NCI-H2227 (cell line): ENCODE measurements around the gene MYCN.
"Not testable (repeated sequence)": the region's sequence is repeated elsewhere in the genome, so short reads cannot be mapped to it uniquely, and the experiment has no call there.

Source experiments
- DNase-seq: peaks from one replicate; lab custom pipeline; 2025; ENCODE audit not compliant: unreplicated experiment; lab: John Stamatoyannopoulos, UW

The MYCN gene

GRCh38 chr2:15956751-15957736, 16.7 kb downstream of the MYCN start:
- no peak for DNase-seq

- no peak for DNase-seq
Measured at GRCh38 chr2:15957881-15958713, 17.7 kb downstream of the MYCN start.

- no peak for DNase-seq
Measured at GRCh38 chr2:15959331-15960153, 19.2 kb downstream of the MYCN start.

GRCh38 chr2:15960154-15960520, 19.8 kb downstream of the MYCN start:
- DNase-seq = not testable (repeated sequence)

- DNase-seq = not testable (repeated sequence)
Measured at GRCh38 chr2:15963109-15963976, 23.0 kb downstream of the MYCN start.

- no peak for DNase-seq
Measured at GRCh38 chr2:15963977-15964670, 23.8 kb downstream of the MYCN start.

GRCh38 chr2:15964936-15965563, 24.7 kb downstream of the MYCN start:
- DNase-seq = no peak

- no peak for DNase-seq
Measured at GRCh38 chr2:15965564-15966019, 25.2 kb downstream of the MYCN start.

- DNase-seq = no peak
Measured at GRCh38 chr2:15967415-15968279, 27.3 kb downstream of the MYCN start.

GRCh38 chr2:15968280-15969178, 28.2 kb downstream of the MYCN start:
- no peak for DNase-seq

GRCh38 chr2:15969214-15969613, 28.9 kb downstream of the MYCN start:
- no peak for DNase-seq

GRCh38 chr2:15970701-15971100, 30.4 kb downstream of the MYCN start:
- no peak for DNase-seq

GRCh38 chr2:15971351-15971750, 31.0 kb downstream of the MYCN start:
- no peak for DNase-seq

GRCh38 chr2:15971831-15972522, 31.6 kb downstream of the MYCN start:
- no peak for DNase-seq

- no peak for DNase-seq
Measured at GRCh38 chr2:15973481-15974401, 33.4 kb downstream of the MYCN start.
